Tibial nerve (tissue), 4 donors: ENCODE data around the gene HMGA1. TPM values are rescaled to one million over a fixed set of nuclear protein-coding genes. Genes with fewer than 3 reads are reported as not detected.

ENCODE experiments used
- DNase-seq, 2 donors: peaks; one replicate each; pipeline ENCODE4 v3.0.0-alpha.2; 2019; ENCODE audit warnings: low spot score in 2 of 2
- H3K27ac ChIP-seq, 4 donors: fragments of 200-600 bp; sonication (generic) in 3 of 4; one replicate each; pipeline ENCODE4 v1.5.1; 2017 to 2019; ENCODE audit warnings: mild to moderate bottlenecking in 1 of 4
- H3K27me3 ChIP-seq, 2 donors: fragments of 200-600 bp; sonication (generic) in 1 of 2; one replicate each; pipeline versions ENCODE4 v1.5.1 to v1.6.0; 2017 to 2019
- H3K36me3 ChIP-seq, 3 donors: fragments of 200-600 bp; sonication (generic); one replicate each; pipeline ENCODE4 v1.5.1; 2018 to 2019
- H3K4me1 ChIP-seq, 4 donors: fragments of 200-600 bp; sonication (generic) in 3 of 4; one replicate each; pipeline ENCODE4 v1.5.1; 2017 to 2019
- H3K4me3 ChIP-seq, 4 donors: fragments of 200-600 bp; sonication (generic) in 3 of 4; one replicate each; pipeline ENCODE4 v1.5.1; 2017 to 2019; ENCODE audit warnings: mild to moderate bottlenecking in 1 of 4, moderate library complexity in 1 of 4
- H3K9me3 ChIP-seq, 4 donors: fragments of 200-600 bp; sonication (generic) in 3 of 4; one replicate each; pipeline ENCODE4 v1.5.1; 2017 to 2019
- EP300 ChIP-seq, 2 donors: sonication (generic); formaldehyde crosslinking; IDR thresholded peaks; one replicate each; pipeline ENCODE4 v1.6.1; 2017; ENCODE audit warnings: antibody characterized with exemption in 2 of 2, mild to moderate bottlenecking in 1 of 2
- POLR2A ChIP-seq, 2 donors: fragments of 450-650 bp; IDR thresholded peaks; one replicate each; pipeline ENCODE4 v1.6.1; 2017; ENCODE audit warnings: antibody characterized with exemption in 2 of 2, mild to moderate bottlenecking in 2 of 2, moderate library complexity in 2 of 2
- WGBS, 2 donors: methylation state at CpG; one replicate each; pipeline ENCODE4 v1.1.5; 2018; 5-methylcytosine and 5-hydroxymethylcytosine counted together
- total RNA-seq, 4 donors: library from RNA; depleted of rRNA; stranded (reverse); fragments of >200 nt; gene quantifications; one replicate each; pipeline ENCODE4 v1.1.0, GENCODE V29; 2016
- TF ChIP-seq, protein P1 (sequence below), 5 experiments: fragments of 200-600 bp in 3 of 5; fragments of 450-650 bp in 2 of 5; sonication (generic) in 3 of 5; IDR thresholded peaks; one replicate each; pipeline ENCODE4 v1.5.1; 2016 to 2019; ENCODE audit warnings: antibody characterized with exemption in 5 of 5, mild to moderate bottlenecking in 3 of 5, moderate library complexity in 2 of 5

HMGA1 gene
- total RNA-seq, 4 donors from 2014 or later: 6.5 to 32.7 (median 7.8) TPM

DNA sequence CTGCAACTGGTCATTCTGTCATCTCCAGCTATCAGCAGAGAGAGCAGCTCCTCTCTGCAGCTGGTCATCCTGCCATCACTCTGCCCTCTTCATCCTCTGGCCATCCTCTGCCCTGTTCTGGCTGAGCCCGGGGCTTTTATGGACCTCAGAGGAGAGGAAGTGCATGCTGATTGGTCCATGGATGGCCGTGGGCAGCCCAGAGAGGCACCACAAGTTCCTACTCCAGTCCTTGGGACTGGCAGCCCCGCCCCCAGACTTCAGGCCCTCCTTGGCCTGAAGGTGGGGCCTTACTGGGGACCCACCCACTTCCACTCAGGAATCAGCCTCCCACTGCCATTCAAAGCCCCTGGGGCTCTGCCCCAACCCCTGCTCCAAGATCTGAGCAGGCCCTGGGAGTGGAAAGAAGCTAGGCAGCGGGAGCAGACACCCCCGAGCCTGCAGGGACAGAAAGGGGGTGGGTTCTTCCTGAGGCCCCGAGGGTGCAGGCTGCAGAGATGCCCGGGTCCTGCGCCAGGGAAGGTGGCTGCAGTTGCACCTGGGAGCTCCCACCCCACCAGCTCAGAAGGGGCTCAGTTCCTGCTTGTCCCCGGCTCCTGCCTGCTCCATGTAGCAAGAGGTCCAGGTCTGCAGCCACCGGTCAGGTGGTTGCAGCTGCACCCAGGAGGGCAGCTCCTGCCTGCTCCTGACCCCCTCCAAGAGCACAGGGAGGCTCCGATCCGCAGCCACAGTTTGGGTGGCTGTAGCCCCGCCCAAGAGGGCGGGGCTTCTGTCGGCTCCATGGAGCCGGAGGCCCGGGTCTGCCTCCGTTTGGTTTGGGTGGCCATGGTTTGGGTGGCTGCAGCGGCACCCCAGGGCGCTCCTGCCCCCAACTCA is 34.1 kb upstream of the HMGA1 start:
- DNase-seq: no peak

DNA sequence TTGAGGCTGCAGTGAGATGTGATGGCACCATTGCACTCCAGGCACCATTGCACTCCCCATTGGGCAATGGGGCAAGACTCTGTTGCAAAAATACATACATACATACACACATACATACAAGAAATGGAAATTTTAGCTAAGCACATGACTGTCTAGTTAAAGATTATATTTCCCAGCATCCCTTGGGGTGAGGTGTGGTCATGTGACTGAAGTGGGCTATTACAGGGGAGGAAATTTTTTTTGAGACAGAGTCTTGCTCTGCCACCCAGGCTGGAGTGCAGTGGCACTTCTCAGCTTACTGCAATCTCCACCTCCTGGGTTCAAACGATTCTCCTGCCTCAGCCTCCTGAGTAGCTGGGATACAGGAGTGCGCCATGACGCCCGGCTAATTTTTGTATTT is 32.0 kb upstream of the HMGA1 start:
- 90 to 97% methylated on average over 4 of the region's 4 CpGs for WGBS, 2 donors
- H3K9me3 ChIP-seq: no peaks in the 10 kb centered on the region
- TF ChIP-seq EP300 (IDR thresholded peaks at IDR 0.05) (no peak), POLR2A (IDR thresholded peaks at IDR 0.05) (no peak)
- TF ChIP-seq, protein P1, sequence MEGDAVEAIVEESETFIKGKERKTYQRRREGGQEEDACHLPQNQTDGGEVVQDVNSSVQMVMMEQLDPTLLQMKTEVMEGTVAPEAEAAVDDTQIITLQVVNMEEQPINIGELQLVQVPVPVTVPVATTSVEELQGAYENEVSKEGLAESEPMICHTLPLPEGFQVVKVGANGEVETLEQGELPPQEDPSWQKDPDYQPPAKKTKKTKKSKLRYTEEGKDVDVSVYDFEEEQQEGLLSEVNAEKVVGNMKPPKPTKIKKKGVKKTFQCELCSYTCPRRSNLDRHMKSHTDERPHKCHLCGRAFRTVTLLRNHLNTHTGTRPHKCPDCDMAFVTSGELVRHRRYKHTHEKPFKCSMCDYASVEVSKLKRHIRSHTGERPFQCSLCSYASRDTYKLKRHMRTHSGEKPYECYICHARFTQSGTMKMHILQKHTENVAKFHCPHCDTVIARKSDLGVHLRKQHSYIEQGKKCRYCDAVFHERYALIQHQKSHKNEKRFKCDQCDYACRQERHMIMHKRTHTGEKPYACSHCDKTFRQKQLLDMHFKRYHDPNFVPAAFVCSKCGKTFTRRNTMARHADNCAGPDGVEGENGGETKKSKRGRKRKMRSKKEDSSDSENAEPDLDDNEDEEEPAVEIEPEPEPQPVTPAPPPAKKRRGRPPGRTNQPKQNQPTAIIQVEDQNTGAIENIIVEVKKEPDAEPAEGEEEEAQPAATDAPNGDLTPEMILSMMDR (IDR thresholded peaks at IDR 0.05): no peak

More for the DNA sequence above, 34.1 kb upstream of the HMGA1 start:
- WGBS, 2 donors: 80 to 91% methylated on average over 11 to 15 of the region's 20 CpGs
- no peaks in the 10 kb centered on the region for H3K27me3 ChIP-seq
- no peak overlapping the region for H3K27ac ChIP-seq
- no peaks in the 10 kb centered on the region for H3K9me3 ChIP-seq
- H3K4me1 ChIP-seq: no peaks in the 10 kb centered on the region
- TF ChIP-seq, protein P1 (IDR thresholded peaks at IDR 0.05): no peak
- TF ChIP-seq EP300 (IDR thresholded peaks at IDR 0.05): no peak
- no peak for TF ChIP-seq POLR2A (IDR thresholded peaks at IDR 0.05)
- H3K4me3 ChIP-seq: no peak overlapping the region
- H3K36me3 ChIP-seq: no peaks in the 10 kb centered on the region

DNA sequence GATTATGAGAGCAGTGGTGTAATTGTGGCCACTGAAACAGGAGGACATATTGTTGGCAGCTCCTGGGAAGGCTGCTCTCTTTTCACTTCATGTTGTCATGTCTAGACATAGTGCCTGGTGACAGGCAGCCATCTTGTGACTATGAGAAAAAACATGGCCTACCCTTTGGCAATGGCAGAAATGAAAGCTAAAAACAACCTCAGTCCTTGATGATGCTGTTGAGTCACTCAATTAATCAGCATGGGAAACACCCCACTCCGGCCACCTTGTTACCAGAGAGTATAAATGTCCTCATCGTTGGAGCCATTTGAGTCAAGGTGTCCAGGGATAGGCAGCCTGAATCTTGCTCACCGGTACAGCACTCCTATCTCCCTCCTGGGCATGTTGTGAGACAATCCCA is 31.2 kb upstream of the HMGA1 start:
- no peak for DNase-seq
- no peak overlapping the region for H3K4me3 ChIP-seq
- H3K36me3 ChIP-seq: no peaks in the 10 kb centered on the region
- H3K27me3 ChIP-seq: no peaks in the 10 kb centered on the region
- H3K9me3 ChIP-seq: no peaks in the 10 kb centered on the region
- 90 to 100% methylated on average over 3 of the region's 3 CpGs for WGBS, 2 donors
- TF ChIP-seq, protein P1 (IDR thresholded peaks at IDR 0.05): no peak
- no peak for TF ChIP-seq EP300 (IDR thresholded peaks at IDR 0.05)
- TF ChIP-seq POLR2A (IDR thresholded peaks at IDR 0.05): no peak
- no peaks in the 10 kb centered on the region for H3K4me1 ChIP-seq
- H3K27ac ChIP-seq: no peak overlapping the region

More for the DNA sequence above, 32.0 kb upstream of the HMGA1 start:
- no peaks in the 10 kb centered on the region for H3K36me3 ChIP-seq
- H3K4me1 ChIP-seq: no peaks in the 10 kb centered on the region
- H3K4me3 ChIP-seq: no peak overlapping the region
- H3K27me3 ChIP-seq: no peaks in the 10 kb centered on the region
- no peak for DNase-seq
- H3K27ac ChIP-seq: no peak overlapping the region

GRCh38 chr6:34205916-34206315 is 30.8 kb upstream of the HMGA1 start:
- Histone ChIP-seq H3K36me3 (no peaks in the 10 kb centered on the region), H3K27me3 (no peaks in the 10 kb centered on the region), H3K27ac (no peak overlapping the region), H3K9me3 (no peaks in the 10 kb centered on the region), H3K4me3 (no peak overlapping the region), H3K4me1 (no peaks in the 10 kb centered on the region)
- WGBS, 2 donors: 71 to 81% methylated on average over 2 of the region's 2 CpGs
- DNase-seq: no peak
- TF ChIP-seq EP300 (IDR thresholded peaks at IDR 0.05) (no peak), POLR2A (IDR thresholded peaks at IDR 0.05) (no peak)
- TF ChIP-seq, protein P1 (IDR thresholded peaks at IDR 0.05): no peak

GRCh38 chr6:34206726-34207125 is 29.9 kb upstream of the HMGA1 start:
- TF ChIP-seq EP300 (IDR thresholded peaks at IDR 0.05) (no peak), POLR2A (IDR thresholded peaks at IDR 0.05) (no peak)
- TF ChIP-seq, protein P1 (IDR thresholded peaks at IDR 0.05): no peak
- no peaks in the 10 kb centered on the region for H3K9me3 ChIP-seq
- WGBS, 2 donors: 49 to 62% methylated on average over 7 of the region's 7 CpGs
- no peaks in the 10 kb centered on the region for H3K36me3 ChIP-seq
- H3K27ac ChIP-seq: no peak overlapping the region
- no peak for DNase-seq
- H3K4me3 ChIP-seq: no peak overlapping the region
- H3K27me3 ChIP-seq: no peaks in the 10 kb centered on the region
- no peaks in the 10 kb centered on the region for H3K4me1 ChIP-seq
